HG02840 (cell line): ENCODE data around the gene TMEM169.
A peak's percentile ranks its signal among the peaks of the same experiment; 100 is the strongest.
"Not testable (repeated sequence)": the region's sequence is repeated elsewhere in the genome, so short reads cannot be mapped to it uniquely, and the experiment has no call there.

Experiments
- ATAC-seq: cut with Tn5 transposase; IDR thresholded peaks from one replicate; pipeline ENCODE4 v1.9.1; 2021; ENCODE audit warnings: mild to moderate bottlenecking, moderate library complexity, moderate number of reproducible peaks; ENCODE audit not compliant: unreplicated experiment, low FRiP score

The TMEM169 gene

GRCh38 chr2:216070195-216070594, 11.5 kb upstream of the TMEM169 start:
- no peak for ATAC-seq

GRCh38 chr2:216071111-216071851, 10.4 kb upstream of the TMEM169 start:
- no peak for ATAC-seq

DNA sequence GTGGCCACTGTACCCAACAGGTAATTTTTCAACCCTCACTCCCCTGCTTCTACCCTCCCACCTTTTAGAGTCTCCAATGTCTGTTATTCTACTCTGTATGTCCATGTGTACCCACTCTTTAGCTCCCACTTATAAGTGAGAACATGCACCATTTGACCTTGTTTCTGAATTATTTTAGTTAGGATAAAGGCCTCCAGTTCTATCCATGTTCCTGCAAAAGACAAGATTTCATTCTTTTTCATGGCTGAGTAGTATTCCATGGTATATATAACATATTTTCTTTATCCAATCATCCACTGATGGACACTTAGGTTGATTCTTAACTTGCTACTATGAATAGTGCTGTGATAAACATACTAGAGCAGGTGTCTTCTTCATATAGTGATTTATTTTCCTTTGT, 9.2 kb upstream of the TMEM169 start:
- no peak for ATAC-seq

GRCh38 chr2:216073773-216074172, 7.9 kb upstream of the TMEM169 start:
- no peak for ATAC-seq

DNA sequence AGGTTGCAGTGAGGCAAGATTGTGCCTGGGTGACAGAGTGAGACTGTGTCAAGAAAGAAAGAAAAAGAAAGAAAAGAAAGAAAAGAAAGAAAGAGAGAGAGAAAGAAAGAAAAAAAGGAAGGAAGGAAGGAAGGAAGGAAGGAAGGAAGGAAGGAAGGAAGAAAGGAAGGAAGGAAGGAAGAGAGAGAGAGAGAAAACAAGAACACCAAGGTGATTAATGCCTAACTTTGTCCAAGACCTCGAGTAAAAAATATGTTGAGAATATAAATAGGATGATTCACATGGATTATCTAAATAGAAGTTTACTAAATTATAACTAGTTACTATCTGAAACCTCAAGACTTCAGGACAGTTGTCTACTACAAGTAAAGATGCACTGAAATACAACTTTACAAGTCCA, 7.3 kb upstream of the TMEM169 start:
- ATAC-seq: no peak

GRCh38 chr2:216074794-216075193, 6.9 kb upstream of the TMEM169 start:
- no peak for ATAC-seq

DNA sequence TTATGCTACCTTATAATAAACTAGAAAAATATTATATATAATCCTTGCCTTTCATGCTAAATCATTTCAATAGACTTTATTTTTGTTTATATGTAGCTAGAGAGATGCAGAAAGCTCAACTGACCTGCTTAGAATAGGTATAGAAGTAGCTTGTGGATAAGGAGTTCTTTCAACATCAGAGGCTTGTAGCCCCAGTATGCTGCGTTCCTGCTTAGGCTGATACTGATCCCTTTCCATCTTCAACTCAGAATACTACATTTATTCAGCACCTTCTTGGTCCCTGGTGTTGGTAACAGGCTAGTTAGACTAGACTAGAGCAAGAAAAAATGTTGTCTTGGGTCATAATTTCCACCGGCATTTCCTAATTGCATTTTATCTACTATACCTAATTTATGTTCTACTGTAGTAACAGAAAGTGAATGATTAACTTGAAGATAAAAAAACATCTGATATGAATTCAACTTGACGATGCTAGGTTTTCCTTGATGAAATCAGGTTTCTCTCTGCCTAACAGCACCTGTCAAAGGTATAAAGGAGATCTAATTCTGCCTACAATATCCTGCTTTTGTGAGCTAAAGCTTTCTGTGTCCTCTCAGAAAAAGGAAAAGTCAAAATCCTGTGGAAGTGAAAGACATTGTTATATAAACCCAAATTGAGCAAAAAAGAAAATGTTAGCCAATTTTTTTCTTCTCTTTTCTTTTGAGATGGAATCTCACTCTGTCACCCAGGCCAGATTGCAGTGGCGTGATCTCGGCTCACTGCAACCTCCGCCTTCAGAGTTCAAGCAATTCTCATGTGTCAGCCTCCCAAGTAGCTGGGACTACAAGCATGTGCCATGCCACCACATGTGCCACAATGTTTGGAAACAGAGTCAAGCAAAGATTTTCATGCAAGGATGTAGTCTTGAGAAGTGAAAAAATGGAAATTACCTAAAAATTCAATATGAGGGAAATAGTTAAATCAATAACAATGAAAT, 5.9 kb upstream of the TMEM169 start:
- no peak for ATAC-seq

GRCh38 chr2:216078776-216079175, 2.9 kb upstream of the TMEM169 start:
- no peak for ATAC-seq

GRCh38 chr2:216080048-216080447, 1.7 kb upstream of the TMEM169 start:
- ATAC-seq: not testable (repeated sequence)

GRCh38 chr2:216081012-216081411, 707 bp upstream of the TMEM169 start:
- no peak for ATAC-seq

GRCh38 chr2:216082117-216082711, 495 bp downstream of the TMEM169 start:
- ATAC-seq: peak; percentile 14

GRCh38 chr2:216082805-216083204, 1.1 kb downstream of the TMEM169 start:
- ATAC-seq: no peak

DNA sequence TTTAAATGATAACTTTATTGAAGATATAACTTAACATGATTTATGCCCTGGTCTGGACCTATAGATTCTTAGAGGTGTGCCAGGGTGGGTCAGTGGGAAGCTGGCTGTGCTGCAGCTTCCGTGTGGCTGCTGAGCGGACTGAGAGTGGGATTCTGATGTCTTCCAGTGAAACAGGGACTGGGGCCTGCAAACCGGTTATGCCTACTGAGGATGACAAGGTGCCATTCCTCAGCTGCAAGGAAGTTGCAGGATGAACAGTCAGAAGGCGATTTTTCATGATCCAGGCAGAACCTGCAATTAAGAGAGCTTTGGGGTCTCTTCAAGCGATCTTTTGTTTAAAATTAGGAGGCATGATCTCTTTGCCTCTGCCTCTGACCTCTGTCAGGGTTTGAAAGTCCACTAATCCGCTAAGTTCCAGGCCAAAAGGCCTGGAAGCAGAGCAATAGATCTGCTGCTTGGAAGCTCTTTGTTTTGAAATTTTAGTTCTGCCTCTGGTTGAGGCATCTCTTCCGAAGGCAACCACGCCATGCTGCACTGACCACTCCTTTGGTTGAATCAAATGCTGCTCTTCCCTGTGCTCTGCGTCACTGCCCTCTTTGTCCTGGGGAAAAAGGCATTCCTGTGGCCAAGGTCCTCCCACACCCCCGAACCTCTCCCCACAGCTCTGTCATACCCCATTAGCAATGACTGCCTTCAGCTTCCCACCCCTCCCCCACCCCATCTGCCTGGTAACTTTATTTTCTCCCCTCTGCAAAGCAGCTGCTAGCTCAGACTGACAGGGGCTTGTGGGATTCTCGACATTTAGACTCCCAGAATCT, 2.0 kb downstream of the TMEM169 start:
- no peak for ATAC-seq

DNA sequence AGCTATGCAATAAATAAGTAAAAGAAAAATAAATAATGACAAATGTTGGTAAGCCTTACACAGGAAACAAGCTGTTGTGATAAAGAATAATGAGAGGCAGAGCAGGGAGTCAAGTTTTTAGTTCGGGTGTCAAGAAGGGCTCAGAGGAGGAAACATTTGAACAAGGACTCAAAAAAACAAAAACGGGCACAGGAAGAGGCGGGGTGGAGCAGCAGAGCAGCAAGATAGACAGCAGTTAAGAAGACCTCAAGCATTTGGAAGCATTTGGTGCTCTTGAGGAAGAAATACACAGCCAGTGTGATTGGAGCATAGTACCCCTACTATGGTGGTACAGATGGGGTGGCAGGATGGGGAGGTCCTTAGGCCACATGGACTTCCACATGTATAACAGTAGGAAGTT, 2.8 kb downstream of the TMEM169 start:
- no peak for ATAC-seq

- no peak for ATAC-seq
Observed at GRCh38 chr2:216086207-216086893, 4.6 kb downstream of the TMEM169 start.

GRCh38 chr2:216090369-216090786, 8.7 kb downstream of the TMEM169 start:
- no peak for ATAC-seq

- no peak for ATAC-seq
Observed at GRCh38 chr2:216092646-216093045, 10.9 kb downstream of the TMEM169 start.

- ATAC-seq: no peak
Observed at GRCh38 chr2:216094701-216095100, 13.0 kb downstream of the TMEM169 start.

GRCh38 chr2:216098421-216099334, 17.0 kb downstream of the TMEM169 start:
- no peak for ATAC-seq
